GM18505 (cell line): ENCODE data around the gene RPS16.

Experiments used
- ATAC-seq: cut with Tn5 transposase; IDR thresholded peaks from one replicate; pipeline ENCODE4 v1.9.1; 2021; ENCODE audit not compliant: unreplicated experiment
- POLR2A ChIP-seq: IDR thresholded peaks from 4 replicates; pipeline ENCODE4 v1.6.1; 2011; ENCODE audit warnings: borderline replicate concordance; ENCODE audit not compliant: insufficient read depth, insufficient read length; ENCODE audit errors: extremely low read depth

The RPS16 gene

DNA sequence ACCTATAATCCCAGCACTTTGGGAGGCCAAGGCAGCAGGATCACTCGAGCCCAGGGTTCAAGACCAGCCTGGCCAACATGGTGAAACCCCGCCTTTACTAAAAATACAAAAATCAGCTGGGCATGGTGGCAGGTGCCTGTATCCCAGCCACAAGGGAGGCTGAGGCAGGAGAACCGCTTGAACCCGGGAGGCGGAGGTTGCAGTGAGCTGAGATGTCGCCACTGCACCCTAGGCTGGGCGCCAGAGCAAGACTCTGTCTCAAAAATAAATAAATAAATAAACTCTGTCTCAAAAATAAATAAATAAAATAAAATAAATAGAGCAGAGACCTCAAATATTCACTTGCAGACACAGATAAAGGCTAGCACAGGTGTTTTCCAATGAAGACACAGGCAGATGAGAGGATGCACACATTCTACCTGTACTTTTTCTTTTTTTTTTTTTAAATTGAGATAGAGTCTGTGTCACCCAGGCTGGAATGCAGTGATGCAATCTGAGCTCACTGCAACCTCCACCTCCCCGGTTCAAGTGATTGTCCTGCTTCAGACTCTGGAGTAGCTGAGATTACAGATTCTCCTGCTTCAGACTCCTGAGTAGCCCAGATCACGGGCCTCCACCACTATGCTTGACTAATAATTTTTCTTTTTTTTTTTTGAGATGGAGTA is 2.7 kb upstream of the RPS16 start:
- no peak for TF ChIP-seq POLR2A
- no peak for ATAC-seq

DNA sequence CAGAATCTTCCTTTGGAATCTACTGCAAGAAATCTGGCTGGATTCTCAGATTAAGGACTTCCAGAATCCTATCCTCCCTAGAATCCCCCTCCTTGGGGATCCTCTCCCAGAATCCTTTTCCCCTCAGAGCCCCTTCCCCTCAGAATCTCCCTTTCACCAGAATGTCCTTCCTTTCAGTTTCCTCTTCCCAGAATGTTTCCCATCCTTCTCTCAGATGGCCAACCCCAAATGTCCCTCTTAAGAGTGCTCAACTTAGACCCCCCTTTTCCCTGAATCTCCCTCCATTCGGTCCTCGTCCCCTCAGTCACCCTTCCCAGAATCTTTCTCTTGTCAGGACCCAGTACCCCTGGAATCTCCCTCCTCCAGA is 584 bp upstream of the RPS16 start:
- no peak for TF ChIP-seq POLR2A
- no peak for ATAC-seq

- ATAC-seq = no peak
- no peak for TF ChIP-seq POLR2A
Observed at GRCh38 chr19:39434123-39435076, 1.3 kb downstream of the RPS16 start.

- TF ChIP-seq POLR2A = no peak
- no peak for ATAC-seq
Observed at GRCh38 chr19:39433480-39434079, 2.2 kb downstream of the RPS16 start.

DNA sequence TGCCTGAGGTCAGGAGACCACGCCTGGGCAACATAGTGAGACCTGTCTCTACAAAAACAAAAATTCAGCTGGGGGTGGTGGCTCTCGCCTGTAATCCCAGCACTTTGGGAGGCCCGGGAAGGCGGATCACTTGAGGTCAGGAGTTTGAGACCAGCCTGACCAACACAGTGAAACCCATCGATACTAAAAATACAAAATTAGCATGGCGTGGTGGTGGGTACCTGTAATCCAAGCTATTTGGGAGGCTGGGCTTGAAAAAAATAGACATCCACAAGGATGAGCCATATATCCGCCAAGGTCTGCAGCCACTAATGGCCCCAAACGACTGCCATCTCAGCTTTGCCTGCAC is 3.1 kb downstream of the RPS16 start:
- no peak for ATAC-seq
- peak; percentile 3 for TF ChIP-seq POLR2A

DNA sequence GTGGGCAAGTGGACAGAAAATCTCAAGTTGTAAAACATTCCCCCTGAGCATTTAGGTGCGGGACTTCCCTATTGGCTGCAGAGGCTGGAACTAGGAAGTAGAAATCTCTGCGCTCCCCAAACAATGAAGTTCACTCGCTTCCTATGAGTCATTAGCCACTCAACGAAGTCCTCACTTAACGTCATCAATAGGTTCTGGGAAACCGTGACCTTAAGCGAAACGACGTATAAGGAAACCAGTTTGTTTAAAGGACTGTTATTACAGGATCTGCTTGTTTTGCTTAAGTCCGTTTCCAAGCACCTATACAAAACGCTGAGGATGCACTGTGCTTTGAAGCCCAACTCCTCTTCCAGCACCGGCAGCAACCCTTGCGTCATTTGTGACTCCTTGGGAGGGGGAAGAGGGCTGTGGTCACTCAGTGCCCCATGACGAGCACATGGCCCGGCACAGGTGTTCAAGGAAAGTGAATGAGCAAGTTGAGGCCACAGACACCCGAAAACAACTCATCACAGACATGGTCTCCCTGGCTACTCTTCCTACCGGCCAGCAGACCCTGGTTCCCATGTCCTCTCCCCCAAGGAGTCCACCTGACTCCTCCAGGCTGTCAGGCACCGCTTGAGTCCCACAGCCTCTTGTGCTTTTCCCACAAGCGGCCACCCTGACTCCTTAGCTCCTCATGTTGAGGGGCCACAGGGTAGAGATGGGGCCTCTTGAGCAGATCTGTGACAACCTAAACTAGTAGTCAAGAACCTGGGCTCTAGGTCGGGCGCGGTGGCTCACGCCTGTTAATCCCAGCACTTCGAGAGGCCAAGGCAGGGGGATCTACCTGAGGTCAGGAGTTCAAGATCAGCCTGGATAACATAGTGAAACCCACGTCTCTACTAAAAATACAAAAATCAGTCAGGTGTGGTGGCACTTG is 4.8 kb downstream of the RPS16 start:
- TF ChIP-seq POLR2A = peak; percentile 49
- ATAC-seq = peak; percentile 40

DNA sequence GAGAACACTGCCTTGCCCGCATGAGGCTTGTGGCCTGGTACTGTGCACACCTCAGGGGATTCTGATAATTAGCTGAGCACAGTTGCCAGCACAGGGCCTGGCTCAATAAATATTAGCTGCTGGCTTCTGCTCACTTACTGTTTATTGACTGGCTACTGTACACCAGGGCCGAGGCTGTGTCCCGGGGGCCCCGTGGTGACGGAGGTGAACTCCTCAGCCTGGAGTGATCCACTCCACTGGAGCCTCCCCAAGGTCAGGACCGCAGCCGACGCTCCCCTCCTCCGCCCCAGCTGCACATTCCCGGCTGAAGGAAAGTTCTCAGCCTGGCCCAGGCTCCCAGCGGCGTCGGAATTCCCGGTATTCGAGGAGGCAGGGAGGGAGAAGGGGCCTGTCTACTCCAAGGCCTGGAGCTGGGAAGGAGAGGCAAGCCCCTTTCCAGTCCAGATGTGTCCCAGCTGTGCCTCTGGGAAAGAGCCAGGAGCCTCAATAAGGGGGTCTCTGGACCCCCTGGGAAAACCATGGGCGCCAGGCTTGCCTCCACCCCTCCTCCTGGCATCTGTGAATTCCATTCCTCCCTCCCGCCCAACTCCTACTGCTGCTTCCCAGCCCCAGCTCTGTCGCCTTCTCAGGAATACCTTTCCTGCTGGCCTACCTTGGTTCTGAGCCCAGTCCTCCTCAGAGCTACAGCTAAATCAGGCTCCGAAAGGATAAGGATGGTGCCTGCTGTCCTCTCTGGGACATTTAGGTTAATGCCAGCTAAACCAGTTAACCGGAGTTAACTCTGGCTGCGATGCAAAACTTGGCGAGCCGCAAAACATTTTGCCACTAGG is 7.3 kb downstream of the RPS16 start:
- TF ChIP-seq POLR2A = no peak
- ATAC-seq = no peak

GRCh38 chr19:39427707-39428106 is 8.0 kb downstream of the RPS16 start:
- no peak for TF ChIP-seq POLR2A
- ATAC-seq = no peak

DNA sequence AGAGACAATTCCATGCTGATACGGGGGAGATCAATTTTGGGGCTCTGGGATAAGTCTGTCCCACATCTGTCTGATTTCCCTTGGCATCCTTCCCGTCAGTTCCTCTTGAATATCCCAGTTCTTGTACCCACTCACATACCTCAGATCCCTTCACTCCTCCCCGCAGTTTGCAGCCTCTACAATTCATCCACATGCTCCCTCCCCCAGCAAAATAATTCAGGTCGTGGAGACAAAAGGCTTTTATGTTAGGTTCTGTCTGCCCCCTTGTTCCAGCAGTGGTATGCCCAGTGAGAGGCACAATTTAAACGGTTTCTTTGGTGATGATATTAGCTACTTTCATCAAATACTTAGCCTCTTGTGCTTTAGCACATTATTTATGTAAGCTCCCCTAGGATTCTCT is 9.6 kb downstream of the RPS16 start:
- no peak for TF ChIP-seq POLR2A
- ATAC-seq = no peak

DNA sequence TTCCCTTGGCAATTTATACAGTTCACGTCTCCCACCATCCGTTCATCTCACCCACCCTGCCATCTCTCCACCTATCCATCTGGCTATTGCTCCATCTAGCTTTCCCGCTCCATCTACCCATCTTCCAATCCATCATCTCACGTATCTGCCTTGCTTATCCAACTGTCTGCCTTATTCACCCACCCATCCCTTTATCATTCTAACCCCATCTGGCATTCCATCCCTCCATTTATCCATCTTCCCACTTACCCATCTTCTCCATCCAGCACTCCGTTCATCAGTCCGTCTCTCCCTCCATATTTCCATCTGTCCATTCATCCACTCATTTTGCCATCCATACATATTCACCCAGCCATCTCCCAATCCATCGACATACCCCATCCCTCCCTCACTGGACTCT is 10.0 kb downstream of the RPS16 start:
- no peak for ATAC-seq
- no peak for TF ChIP-seq POLR2A

DNA sequence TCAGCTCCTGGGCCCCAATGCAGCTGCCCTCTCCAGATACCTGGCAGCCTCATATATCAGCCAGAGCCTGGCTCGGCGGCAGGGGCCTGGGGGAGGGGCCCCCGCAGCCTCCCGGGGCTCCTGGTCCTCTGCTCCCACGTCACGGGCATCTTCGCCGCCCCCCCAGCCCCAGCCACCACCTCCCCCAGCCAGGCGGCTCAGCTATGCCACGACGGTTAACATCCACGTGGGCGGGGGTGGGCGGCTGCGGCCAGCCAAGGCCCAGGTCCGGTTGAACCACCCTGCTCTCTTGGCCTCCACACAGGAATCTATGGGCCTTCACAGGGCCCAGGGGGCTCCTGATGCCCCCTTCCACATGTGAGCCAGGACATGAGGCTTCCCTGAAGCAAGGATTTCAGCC is 10.8 kb downstream of the RPS16 start:
- no peak for TF ChIP-seq POLR2A
- ATAC-seq = no peak
